Esophagus muscularis mucosa (tissue), 4 donors: ENCODE data around the gene TOX2. TPM values are rescaled to one million over a fixed set of nuclear protein-coding genes. Genes with fewer than 3 reads are reported as not detected.

ENCODE experiments used
- DNase-seq: peaks from one replicate; pipeline ENCODE4 v3.0.0-alpha.2; 2017; ENCODE audit errors: extremely low spot score
- H3K27ac ChIP-seq, 4 donors: fragments of 200-600 bp; sonication (generic); replicated peaks in 1 of 4; 1 replicate in 3 of 4; 2 replicates in 1 of 4; pipeline ENCODE4 v1.5.1; 2016 to 2019; ENCODE audit warnings: mild to moderate bottlenecking in 1 of 4
- H3K27me3 ChIP-seq, 4 donors: fragments of 200-600 bp; sonication (generic); one replicate each; pipeline versions ENCODE4 v1.5.1 to v1.6.0; 2016 to 2019
- H3K36me3 ChIP-seq, 4 donors: fragments of 200-600 bp; sonication (generic); one replicate each; pipeline ENCODE4 v1.5.1; 2016 to 2019
- H3K4me1 ChIP-seq, 4 donors: fragments of 200-600 bp; sonication (generic); one replicate each; pipeline ENCODE4 v1.5.1; 2016 to 2019
- H3K4me3 ChIP-seq, 4 donors: fragments of 200-600 bp; sonication (generic); 1 replicate in 2 of 4; 2 replicates in 2 of 4; pipeline ENCODE4 v1.5.1; 2016 to 2019; ENCODE audit warnings: mild to moderate bottlenecking in 4 of 4, moderate library complexity in 1 of 4
- H3K9me3 ChIP-seq, 4 donors: fragments of 200-600 bp; sonication (generic); 1 replicate in 3 of 4; 2 replicates in 1 of 4; pipeline ENCODE4 v1.5.1; 2016 to 2019
- EP300 ChIP-seq: sonication (generic); formaldehyde crosslinking; IDR thresholded peaks from one replicate; pipeline ENCODE4 v1.6.1; 2017; ENCODE audit warnings: antibody characterized with exemption
- POLR2A ChIP-seq: fragments of 450-650 bp; IDR thresholded peaks from one replicate; pipeline ENCODE4 v1.6.1; 2017; ENCODE audit warnings: antibody characterized with exemption, moderate library complexity, mild to moderate bottlenecking, low read depth
- POLR2AphosphoS5 ChIP-seq, 2 donors: sonication (generic); formaldehyde crosslinking; IDR thresholded peaks; one replicate each; pipeline ENCODE4 v1.6.1; 2017; ENCODE audit warnings: antibody characterized with exemption in 2 of 2
- WGBS: methylation state at CpG from one replicate; pipeline ENCODE4 v1.1.5; 2018; 5-methylcytosine and 5-hydroxymethylcytosine counted together
- intact Hi-C: fragments of 100-400 bp; cut with DNase I; formaldehyde crosslinking; loops from one replicate; pipeline ENCODE4 v1.15.1; 2023
- total RNA-seq, 4 donors: library from RNA; depleted of rRNA; stranded (reverse); fragments of >200 nt; gene quantifications; one replicate each; pipeline versions ENCODE4 v1.1.0 to v1.2.1, GENCODE V29; 2016
- TF ChIP-seq, protein P1 (sequence below), 3 experiments: fragments of 200-600 bp in 2 of 3; fragments of 450-650 bp in 1 of 3; sonication (generic) in 2 of 3; IDR thresholded peaks; one replicate each; pipeline ENCODE4 v1.5.1; 2017 to 2019; ENCODE audit warnings: antibody characterized with exemption in 3 of 3, mild to moderate bottlenecking in 2 of 3, moderate library complexity in 1 of 3

TOX2 gene
- total RNA-seq, 4 donors from 2014 or later = 19.4 to 39.5 (median 32.8) TPM

GRCh38 chr20:44010162-44010704, 95.6 kb downstream of the TOX2 start:
- H3K27me3 ChIP-seq = no peaks in the 10 kb centered on the region
- peaks cover 0 to 11% (median 4%) of the 10 kb centered on the region in 4 donors for H3K36me3 ChIP-seq
- no peak overlapping the region for H3K4me3 ChIP-seq
- intact Hi-C loops = loop anchor here (10.0 kb wide), 1 partner anchor 205 kb away; the partner anchor contains the start of gene OSER1
- 72% methylated on average over 9 of the region's 9 CpGs for WGBS
- DNase-seq = no peak
- no peaks in the 10 kb centered on the region for H3K9me3 ChIP-seq
- H3K27ac ChIP-seq = peak overlapping the region in 1 of 4 donors; percentile 31
- H3K4me1 ChIP-seq = peaks cover 6 to 28% (median 22%) of the 10 kb centered on the region in 4 donors
- TF ChIP-seq EP300 = no peak
- TF ChIP-seq, protein P1, sequence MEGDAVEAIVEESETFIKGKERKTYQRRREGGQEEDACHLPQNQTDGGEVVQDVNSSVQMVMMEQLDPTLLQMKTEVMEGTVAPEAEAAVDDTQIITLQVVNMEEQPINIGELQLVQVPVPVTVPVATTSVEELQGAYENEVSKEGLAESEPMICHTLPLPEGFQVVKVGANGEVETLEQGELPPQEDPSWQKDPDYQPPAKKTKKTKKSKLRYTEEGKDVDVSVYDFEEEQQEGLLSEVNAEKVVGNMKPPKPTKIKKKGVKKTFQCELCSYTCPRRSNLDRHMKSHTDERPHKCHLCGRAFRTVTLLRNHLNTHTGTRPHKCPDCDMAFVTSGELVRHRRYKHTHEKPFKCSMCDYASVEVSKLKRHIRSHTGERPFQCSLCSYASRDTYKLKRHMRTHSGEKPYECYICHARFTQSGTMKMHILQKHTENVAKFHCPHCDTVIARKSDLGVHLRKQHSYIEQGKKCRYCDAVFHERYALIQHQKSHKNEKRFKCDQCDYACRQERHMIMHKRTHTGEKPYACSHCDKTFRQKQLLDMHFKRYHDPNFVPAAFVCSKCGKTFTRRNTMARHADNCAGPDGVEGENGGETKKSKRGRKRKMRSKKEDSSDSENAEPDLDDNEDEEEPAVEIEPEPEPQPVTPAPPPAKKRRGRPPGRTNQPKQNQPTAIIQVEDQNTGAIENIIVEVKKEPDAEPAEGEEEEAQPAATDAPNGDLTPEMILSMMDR (IDR thresholded peaks at IDR 0.05) = no peak
- TF ChIP-seq POLR2A = no peak
- TF ChIP-seq POLR2AphosphoS5 (IDR thresholded peaks at IDR 0.05) = no peak

- H3K27me3 ChIP-seq = no peaks in the 10 kb centered on the region
- no peak overlapping the region for H3K4me3 ChIP-seq
- peaks cover 6 to 39% (median 33%) of the 10 kb centered on the region in 4 donors for H3K4me1 ChIP-seq
- WGBS = 83% methylated on average over 10 of the region's 10 CpGs
- intact Hi-C loops = loop anchor here (10.0 kb wide), 1 partner anchor 203 kb away; the partner anchor contains the start of gene OSER1
- no peak overlapping the region for H3K27ac ChIP-seq
- TF ChIP-seq POLR2AphosphoS5 (IDR thresholded peaks at IDR 0.05) (no peak), POLR2A (no peak), EP300 (no peak)
- TF ChIP-seq, protein P1 (IDR thresholded peaks at IDR 0.05) = no peak
- H3K9me3 ChIP-seq = no peaks in the 10 kb centered on the region
- DNase-seq = no peak
- H3K36me3 ChIP-seq = peaks cover 0 to 10% (median 4%) of the 10 kb centered on the region in 4 donors
Measured at GRCh38 chr20:44011251-44011940, 96.7 kb downstream of the TOX2 start.

DNA sequence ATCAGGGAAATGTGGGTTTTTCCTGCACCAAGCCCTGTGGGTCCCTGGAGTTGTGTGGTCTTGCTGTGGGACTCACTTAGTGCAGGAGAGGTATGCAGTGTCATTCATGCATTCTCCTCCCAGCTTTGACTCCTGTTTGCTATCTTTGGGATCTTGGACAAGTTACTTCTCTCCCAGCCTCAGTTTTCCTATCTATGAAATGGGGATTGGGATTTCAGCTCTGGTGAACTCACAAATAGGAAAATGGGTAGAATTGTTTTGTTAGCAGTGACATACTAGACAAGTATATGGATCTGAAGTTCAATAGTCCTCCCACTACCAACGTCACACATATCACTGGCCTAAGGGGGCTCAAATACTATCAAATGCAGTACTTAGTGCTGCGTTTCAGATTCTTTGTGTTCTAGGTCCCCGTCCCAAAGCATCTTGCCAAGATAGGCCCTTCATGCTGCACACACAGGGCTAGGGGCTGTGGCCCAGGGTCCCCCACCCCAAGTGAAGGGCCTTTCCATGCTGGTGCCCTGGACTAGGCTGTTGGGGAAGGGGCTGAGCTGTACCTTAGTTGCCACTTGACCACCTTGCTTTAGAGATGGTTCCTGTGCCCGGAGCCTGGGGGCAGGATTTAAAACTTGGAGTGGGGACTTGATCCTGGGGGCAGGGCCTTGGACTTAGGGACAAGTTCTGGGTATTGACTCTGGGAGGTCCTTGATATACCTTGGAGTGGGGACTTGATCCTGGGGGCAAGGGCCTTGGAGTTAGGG, 98.0 kb downstream of the TOX2 start:
- Histone ChIP-seq H3K27me3 (no peaks in the 10 kb centered on the region), H3K9me3 (no peaks in the 10 kb centered on the region), H3K4me3 (no peak overlapping the region), H3K27ac (no peak overlapping the region), H3K4me1 (peaks cover 6 to 52% (median 44%) of the 10 kb centered on the region in 4 donors), H3K36me3 (no peaks in the 10 kb centered on the region)
- WGBS = 96% methylated on average over 4 of the region's 4 CpGs
- no peak for DNase-seq
- TF ChIP-seq, protein P1 (IDR thresholded peaks at IDR 0.05) = no peak
- TF ChIP-seq EP300 (no peak), POLR2AphosphoS5 (IDR thresholded peaks at IDR 0.05) (no peak), POLR2A (no peak)
- intact Hi-C loops = loop anchor here (10.0 kb wide), 1 partner anchor 202 kb away; the partner anchor contains the start of gene OSER1

- Histone ChIP-seq H3K4me3 (peak overlapping the region in 2 of 4 donors; percentile 2 to 5), H3K27ac (peak overlapping the region; percentile 64 to 89 (median 77)), H3K9me3 (no peaks in the 10 kb centered on the region), H3K36me3 (no peaks in the 10 kb centered on the region), H3K27me3 (no peaks in the 10 kb centered on the region), H3K4me1 (peaks cover 3 to 61% (median 58%) of the 10 kb centered on the region in 4 donors)
- WGBS = 31% methylated on average over 17 of the region's 17 CpGs
- no peak for DNase-seq
- intact Hi-C loops = loop anchor here (10.0 kb wide), 1 partner anchor 200 kb away; the partner anchor contains the start of gene OSER1
- TF ChIP-seq, protein P1 (IDR thresholded peaks at IDR 0.05) = no peak
- no peak for TF ChIP-seq POLR2AphosphoS5 (IDR thresholded peaks at IDR 0.05)
- TF ChIP-seq EP300 = no peak
- no peak for TF ChIP-seq POLR2A
Measured at GRCh38 chr20:44014807-44015732, 100.4 kb downstream of the TOX2 start.
